IMR-90 (cell line): ENCODE results near the gene HMGN2. TPM values are rescaled to one million over a fixed set of nuclear protein-coding genes. Genes with fewer than 3 reads are reported as not detected.

Experiments
- ATAC-seq: fragments of 200-7000 bp; cut with Tn5 transposase; 2 replicates; pipeline ENCODE4 v1.9.1; 2020; ENCODE audit warnings: low read depth, mild to moderate bottlenecking, moderate library complexity
- BruUV-seq: library from RNA; stranded (reverse); fragments of 400-500 nt; replicated peaks from 2 replicates; lab custom pipeline; 2021; lab: Mats Ljungman, UMichigan
- CTCF ChIA-PET: fragments of 300-600 bp; formaldehyde crosslinking; extraction: SDS; loops from one replicate; lab custom pipeline; 2021; ENCODE audit warnings: antibody characterized with exemption; lab: Yijun Ruan, JAX
- POLR2A ChIA-PET: fragments of 300-600 bp; sonication (Branson Sonifier 250); formaldehyde crosslinking; loops from one replicate; lab custom pipeline; 2022; ENCODE audit warnings: antibody characterized with exemption; ENCODE audit not compliant: unreplicated experiment; lab: Charles Lee
- DNase-seq: peaks from one replicate; pipeline ENCODE4 v3.0.0; 2013
- H2AFZ ChIP-seq: replicated peaks from 2 replicates; pipeline ENCODE3; 2013; ENCODE audit warnings: low read length, mild to moderate bottlenecking; ENCODE audit not compliant: poor library complexity
- H2AK5ac ChIP-seq: 2 replicates; pipeline ENCODE4 v1.6.1; 2013; ENCODE audit warnings: low read depth, low read length, inconsistent platforms
- H2AK9ac ChIP-seq: replicated peaks from 2 replicates; pipeline ENCODE3; 2013; ENCODE audit warnings: mild to moderate bottlenecking, low read depth, low read length, moderate library complexity; ENCODE audit not compliant: poor library complexity
- H2BK120ac ChIP-seq: 2 replicates; pipeline ENCODE4 v1.6.1; 2013; ENCODE audit warnings: low read depth, low read length, inconsistent platforms
- H2BK15ac ChIP-seq: 3 replicates; pipeline ENCODE4 v1.6.1; 2013; ENCODE audit warnings: low read depth, low read length, inconsistent platforms
- H2BK20ac ChIP-seq: 2 replicates; pipeline ENCODE4 v1.6.1; 2013; ENCODE audit warnings: low read depth, mild to moderate bottlenecking, inconsistent platforms, low read length, moderate library complexity
- H2BK5ac ChIP-seq: 2 replicates; pipeline ENCODE4 v1.6.1; 2013; ENCODE audit warnings: mild to moderate bottlenecking, low read depth, low read length, inconsistent platforms; ENCODE audit not compliant: poor library complexity, severe bottlenecking
- H3K14ac ChIP-seq: replicated peaks from 2 replicates; pipeline ENCODE4 v1.6.1; 2013; ENCODE audit warnings: low read depth, low read length, inconsistent platforms
- H3K18ac ChIP-seq: 2 replicates; pipeline ENCODE4 v1.6.1; 2013; ENCODE audit warnings: low read depth, low read length, control low read depth
- H3K23ac ChIP-seq: 2 replicates; pipeline ENCODE4 v1.6.1; 2013; ENCODE audit warnings: low read depth, low read length, inconsistent platforms
- H3K27ac ChIP-seq: 2 replicates; pipeline ENCODE4 v1.5.1; 2013; ENCODE audit warnings: mild to moderate bottlenecking, control low read depth, low read length; ENCODE audit not compliant: insufficient read depth
- H3K27me3 ChIP-seq: 2 replicates; pipeline ENCODE4 v1.6.1; 2013; ENCODE audit warnings: low read length; ENCODE audit not compliant: control insufficient read depth, insufficient read depth
- H3K36me3 ChIP-seq: 2 replicates; pipeline ENCODE4 v1.6.1; 2013; ENCODE audit warnings: low read length, mixed read lengths; ENCODE audit not compliant: control insufficient read depth, insufficient read depth
- H3K4ac ChIP-seq: 2 replicates; pipeline ENCODE4 v1.6.1; 2013; ENCODE audit warnings: low read depth, low read length, inconsistent platforms
- H3K4me1 ChIP-seq: 2 replicates; pipeline ENCODE4 v1.6.1; 2013; ENCODE audit warnings: low read length, mixed read lengths; ENCODE audit not compliant: control insufficient read depth, insufficient read depth
- H3K4me2 ChIP-seq: 2 replicates; pipeline ENCODE4 v1.6.1; 2013; ENCODE audit warnings: low read depth, mild to moderate bottlenecking, control low read depth, low read length, moderate library complexity
- H3K4me3 ChIP-seq: 2 replicates; pipeline ENCODE4 v1.5.1; 2013; ENCODE audit warnings: low read depth, mild to moderate bottlenecking, control low read depth, low read length, moderate library complexity; ENCODE audit not compliant: insufficient read depth
- H3K56ac ChIP-seq: 2 replicates; pipeline ENCODE4 v1.6.1; 2013; ENCODE audit warnings: low read length, inconsistent platforms; ENCODE audit not compliant: insufficient read depth; ENCODE audit errors: extremely low read depth
- H3K79me1 ChIP-seq, 2 experiments: 2 replicates each; pipeline ENCODE4 v1.6.1; 2013; ENCODE audit warnings: low read length in 2 of 2, inconsistent platforms in 1 of 2, low read depth in 1 of 2
- H3K9ac ChIP-seq: 2 replicates; pipeline ENCODE4 v1.6.1; 2013; ENCODE audit warnings: low read depth, low read length, control low read depth
- H3K9me1 ChIP-seq: 2 replicates; pipeline ENCODE4 v1.6.1; 2013; ENCODE audit warnings: low read length, inconsistent platforms; ENCODE audit not compliant: insufficient read depth
- H3K9me3 ChIP-seq: 2 replicates; pipeline ENCODE4 v1.6.1; 2013; ENCODE audit warnings: low read length; ENCODE audit not compliant: control insufficient read depth, insufficient read depth
- H4K20me1 ChIP-seq: 2 replicates; pipeline ENCODE4 v1.6.1; 2013; ENCODE audit warnings: low read length, inconsistent platforms; ENCODE audit not compliant: insufficient read depth
- H4K5ac ChIP-seq: 2 replicates; pipeline ENCODE4 v1.6.1; 2013; ENCODE audit warnings: mild to moderate bottlenecking, low read depth, low read length, control low read depth
- H4K8ac ChIP-seq, 2 experiments: 2 replicates each; pipeline ENCODE4 v1.6.1; 2013; ENCODE audit warnings: low read depth in 2 of 2, low read length in 2 of 2, control low read depth in 1 of 2, inconsistent platforms in 1 of 2
- H4K91ac ChIP-seq: 2 replicates; pipeline ENCODE4 v1.6.1; 2013; ENCODE audit warnings: low read depth, low read length, inconsistent platforms; ENCODE audit not compliant: insufficient read depth
- BHLHE40 ChIP-seq: fragments of 150-350 bp; IDR thresholded peaks from 2 replicates; pipeline ENCODE4 v1.6.1; 2016; ENCODE audit warnings: mild to moderate bottlenecking, low read depth, low read length
- CEBPB ChIP-seq: IDR thresholded peaks from 2 replicates; pipeline ENCODE4 v1.6.1; 2012; ENCODE audit warnings: low read depth, low read length, improper control_type of control experiment
- CHD1 ChIP-seq: IDR thresholded peaks from 2 replicates; pipeline ENCODE4 v1.6.1; 2012; ENCODE audit warnings: low read depth, low read length, improper control_type of control experiment
- ELK1 ChIP-seq: fragments of 150-350 bp; IDR thresholded peaks from 2 replicates; pipeline ENCODE4 v1.6.1; 2016; ENCODE audit warnings: low read depth, mild to moderate bottlenecking, low read length, moderate library complexity, borderline replicate concordance
- FOS ChIP-seq: fragments of 150-350 bp; IDR thresholded peaks from 2 replicates; pipeline ENCODE4 v1.6.1; 2016; ENCODE audit warnings: low read depth, low read length
- MAFK ChIP-seq: IDR thresholded peaks from 2 replicates; pipeline ENCODE4 v1.6.1; 2012; ENCODE audit warnings: low read depth, low read length, improper control_type of control experiment
- MAZ ChIP-seq: IDR thresholded peaks from 2 replicates; pipeline ENCODE4 v1.6.1; 2012; ENCODE audit warnings: low read depth, mild to moderate bottlenecking, low read length, improper control_type of control experiment, moderate library complexity, borderline replicate concordance
- MXI1 ChIP-seq: IDR thresholded peaks from 2 replicates; pipeline ENCODE4 v1.6.1; 2012; ENCODE audit warnings: low read depth, mild to moderate bottlenecking, low read length, moderate library complexity, borderline replicate concordance
- NFE2L2 ChIP-seq: fragments of 150-350 bp; IDR thresholded peaks from 2 replicates; pipeline ENCODE4 v1.6.1; 2016; ENCODE audit warnings: low read depth, mild to moderate bottlenecking, low read length
- POLR2A ChIP-seq: IDR thresholded peaks from 2 replicates; pipeline ENCODE4 v1.6.1; 2012; ENCODE audit warnings: mild to moderate bottlenecking, low read depth, low read length
- RAD21 ChIP-seq: IDR thresholded peaks from 2 replicates; pipeline ENCODE4 v1.6.1; 2012; ENCODE audit warnings: low read length, improper control_type of control experiment
- RCOR1 ChIP-seq: IDR thresholded peaks from 2 replicates; pipeline ENCODE4 v1.6.1; 2012; ENCODE audit warnings: mild to moderate bottlenecking, low read length, improper control_type of control experiment; ENCODE audit not compliant: insufficient replicate concordance
- RFX5 ChIP-seq: IDR thresholded peaks from 2 replicates; pipeline ENCODE4 v1.8.0; 2012; ENCODE audit warnings: low read depth, mild to moderate bottlenecking, low read length, moderate library complexity
- SMC3 ChIP-seq: fragments of 150-350 bp; IDR thresholded peaks from 2 replicates; pipeline ENCODE4 v1.6.1; 2016; ENCODE audit warnings: low read depth, mild to moderate bottlenecking, antibody characterized with exemption, low read length, moderate library complexity
- USF2 ChIP-seq: fragments of 150-350 bp; IDR thresholded peaks from 2 replicates; pipeline ENCODE4 v1.6.1; 2017; ENCODE audit warnings: mild to moderate bottlenecking, antibody characterized with exemption, low read length, low read depth
- WGBS, 2 experiments: methylation state at CpG; one replicate each; pipeline versions ENCODE4 v1.1.5 to v1.1.7; 2013; ENCODE audit warnings: missing lambda C conversion rate in 2 of 2; ENCODE audit not compliant: insufficient read length in 1 of 2; ENCODE audit errors: extremely low coverage in 2 of 2; 5-methylcytosine and 5-hydroxymethylcytosine counted together
- dilution Hi-C: fragments of 300-500 bp; cut with HindIII; formaldehyde crosslinking; loops from one replicate; pipeline ENCODE4 v1.14.3; 2018; ENCODE audit warnings: low sequenced_read_pairs; ENCODE audit not compliant: unreplicated experiment
- in situ Hi-C: fragments of 300-500 bp; cut with MboI; formaldehyde crosslinking; loops from 3 replicates; pipeline ENCODE4 v1.14.3; 2019; ENCODE audit warnings: low sequenced_read_pairs, inconsistent platforms, mixed read lengths
- intact Hi-C: fragments of 100-400 bp; cut with micrococcal nuclease; formaldehyde crosslinking; loops from 2 replicates; pipeline ENCODE4 v1.10.0; 2022
- polyA plus RNA-seq, 3 experiments: library from polyadenylated mRNA; depleted of rRNA; stranded (reverse); fragments of >200 nt; gene quantifications; 2 replicates each; pipeline ENCODE4 v1.2.3, GENCODE V29; 2012; ENCODE audit warnings: low replicate concordance in 1 of 3
- total RNA-seq: library from RNA; depleted of rRNA; stranded (reverse); fragments of >200 nt; gene quantifications from 2 replicates; pipeline ENCODE4 v1.2.3, GENCODE V29; 2012
- TF ChIP-seq, protein P1 (sequence below): conservative IDR thresholded peaks from 2 replicates; pipeline ENCODE4 v1.5.1; 2012; ENCODE audit warnings: mild to moderate bottlenecking, low read depth, low read length, improper control_type of control experiment

The HMGN2 gene
- total and polyA plus RNA-seq, 2 of the 4 experiments (the other 2 are of a cell fraction) = 367 to 505 TPM

DNA sequence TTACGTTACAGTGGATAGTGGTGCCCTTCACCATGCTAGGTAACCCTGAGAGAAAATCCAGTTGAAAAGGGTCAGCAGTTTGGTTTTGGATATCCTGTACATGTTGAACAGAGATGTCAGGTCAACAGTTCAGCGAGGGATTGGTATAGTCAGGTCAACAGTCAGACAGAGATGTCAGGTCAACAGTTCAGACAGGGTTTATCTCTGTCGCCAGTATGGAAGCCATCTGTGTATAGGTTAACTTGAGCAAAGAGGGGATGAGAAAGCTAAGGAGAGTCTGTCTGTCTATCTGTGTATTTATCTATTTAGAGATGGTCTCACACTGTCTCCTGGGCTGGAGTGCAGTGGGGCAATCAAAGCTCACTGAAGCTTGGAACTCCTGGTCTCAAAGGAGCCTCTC lies 22.4 kb upstream of the HMGN2 start:
- H2BK5ac ChIP-seq = no peak overlapping the region
- H2AK9ac ChIP-seq = no peak overlapping the region
- intact Hi-C loops (no loop called here), dilution Hi-C loops (no loop called here), in situ Hi-C loops (no loop called here)
- H2AK5ac ChIP-seq = no peak overlapping the region
- H3K27me3 ChIP-seq = no peaks in the 10 kb centered on the region
- ChIA-PET POLR2A (no interaction called here), CTCF (interaction anchor here (0.6 to 1.1 kb wide), 2 partner anchors 33 to 88 kb away, joined by 3 to 4 read pairs; no protein-coding TSS in a partner anchor)
- no peak overlapping the region for H3K9ac ChIP-seq
- 69% methylated on average over 3 of the region's 3 CpGs; no CpG with 5 or more reads in 1 of the 2 experiments for WGBS, 2 experiments
- H3K79me1 ChIP-seq = peaks cover 0 to 6% of the 10 kb centered on the region in 2 experiments; a peak in 2 of 4 replicates
- H3K18ac ChIP-seq = no peak overlapping the region
- no peak for DNase-seq
- no peaks in the 10 kb centered on the region for H3K9me3 ChIP-seq
- no peak overlapping the region for H3K27ac ChIP-seq
- TF ChIP-seq BHLHE40 (no peak), ELK1 (no peak), USF2 (no peak), MAZ (no peak), SMC3 (no peak), RAD21 (no peak), RFX5 (no peak), RCOR1 (no peak), POLR2A (no peak), NFE2L2 (no peak), MAFK (no peak), CHD1 (no peak), CEBPB (no peak), MXI1 (no peak), FOS (no peak)
- TF ChIP-seq, protein P1, sequence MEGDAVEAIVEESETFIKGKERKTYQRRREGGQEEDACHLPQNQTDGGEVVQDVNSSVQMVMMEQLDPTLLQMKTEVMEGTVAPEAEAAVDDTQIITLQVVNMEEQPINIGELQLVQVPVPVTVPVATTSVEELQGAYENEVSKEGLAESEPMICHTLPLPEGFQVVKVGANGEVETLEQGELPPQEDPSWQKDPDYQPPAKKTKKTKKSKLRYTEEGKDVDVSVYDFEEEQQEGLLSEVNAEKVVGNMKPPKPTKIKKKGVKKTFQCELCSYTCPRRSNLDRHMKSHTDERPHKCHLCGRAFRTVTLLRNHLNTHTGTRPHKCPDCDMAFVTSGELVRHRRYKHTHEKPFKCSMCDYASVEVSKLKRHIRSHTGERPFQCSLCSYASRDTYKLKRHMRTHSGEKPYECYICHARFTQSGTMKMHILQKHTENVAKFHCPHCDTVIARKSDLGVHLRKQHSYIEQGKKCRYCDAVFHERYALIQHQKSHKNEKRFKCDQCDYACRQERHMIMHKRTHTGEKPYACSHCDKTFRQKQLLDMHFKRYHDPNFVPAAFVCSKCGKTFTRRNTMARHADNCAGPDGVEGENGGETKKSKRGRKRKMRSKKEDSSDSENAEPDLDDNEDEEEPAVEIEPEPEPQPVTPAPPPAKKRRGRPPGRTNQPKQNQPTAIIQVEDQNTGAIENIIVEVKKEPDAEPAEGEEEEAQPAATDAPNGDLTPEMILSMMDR = no peak
- no peak overlapping the region for H2BK120ac ChIP-seq
- BruUV-seq = no TSS peak
- no peak overlapping the region for H3K4me3 ChIP-seq
- no peaks in the 10 kb centered on the region; the same call in 1 of the 2 replicates for H4K20me1 ChIP-seq
- 0 out of 2 replicates have a peak, but pooled peaks cover 2% of the 10 kb centered on the region for H3K9me1 ChIP-seq
- H2BK15ac ChIP-seq = no peak overlapping the region
- H3K14ac ChIP-seq = no peak overlapping the region
- no peak for ATAC-seq
- no peak overlapping the region for H3K4ac ChIP-seq
- H4K5ac ChIP-seq = no peak overlapping the region
- H3K4me1 ChIP-seq = no peaks in the 10 kb centered on the region
- H4K8ac ChIP-seq = no peak overlapping the region
- no peak overlapping the region for H3K23ac ChIP-seq
- no peak overlapping the region for H3K4me2 ChIP-seq
- H2BK20ac ChIP-seq = no peak overlapping the region
- H3K36me3 ChIP-seq = peaks cover 52% of the 10 kb centered on the region
- H2AFZ ChIP-seq = no peak overlapping the region
- no peak overlapping the region for H3K56ac ChIP-seq
- no peak overlapping the region for H4K91ac ChIP-seq
